NCI-H2171 treated with DMSO at 0.1 percent for 48 hours (cell line): ENCODE measurements around the gene CYP4F22.
"Not testable (repeated sequence)": the region's sequence is repeated elsewhere in the genome, so short reads cannot be mapped to it uniquely, and the experiment has no call there.

Experiments used
- DNase-seq: peaks from one replicate; lab custom pipeline; 2025; lab: John Stamatoyannopoulos, UW

CYP4F22 gene

GRCh38 chr19:15508035-15508710, at the start of gene CYP4F22:
Gene CYP4F22, plus strand, starts transcription at chr19:15508525. Its CDS starts 16,812 bp downstream, at chr19:15525337.
- no peak for DNase-seq

GRCh38 chr19:15461694-15462093, 46.6 kb upstream of the CYP4F22 start:
- DNase-seq = no peak

- DNase-seq = no peak
Measured at GRCh38 chr19:15463861-15464371, 44.4 kb upstream of the CYP4F22 start.

GRCh38 chr19:15464394-15465385, 43.6 kb upstream of the CYP4F22 start, which contains the start of gene RASAL3:
Gene RASAL3, minus strand, starts transcription at chr19:15464544. Its CDS starts 186 bp downstream, at chr19:15464358.
- no peak for DNase-seq

- DNase-seq = peak; percentile 48
Measured at GRCh38 chr19:15466851-15467733, 41.2 kb upstream of the CYP4F22 start.

- DNase-seq = no peak
Measured at GRCh38 chr19:15467734-15468214, 40.6 kb upstream of the CYP4F22 start.

- DNase-seq = no peak
Measured at GRCh38 chr19:15468675-15469512, 39.4 kb upstream of the CYP4F22 start.

GRCh38 chr19:15469513-15470297, 38.6 kb upstream of the CYP4F22 start:
- DNase-seq = no peak

GRCh38 chr19:15471639-15472101, 36.7 kb upstream of the CYP4F22 start:
- no peak for DNase-seq

GRCh38 chr19:15473821-15474220, 34.5 kb upstream of the CYP4F22 start:
- DNase-seq = not testable (repeated sequence)

GRCh38 chr19:15475169-15475568, 33.2 kb upstream of the CYP4F22 start:
- no peak for DNase-seq

- DNase-seq = no peak
Measured at GRCh38 chr19:15475611-15476010, 32.7 kb upstream of the CYP4F22 start.

- DNase-seq = no peak
Measured at GRCh38 chr19:15476325-15476724, 32.0 kb upstream of the CYP4F22 start.

- DNase-seq = no peak
Measured at GRCh38 chr19:15479391-15480345, 28.7 kb upstream of the CYP4F22 start, which contains the start of gene PGLYRP2. Gene PGLYRP2, minus strand, starts transcription at chr19:15479501. Its CDS starts 130 bp downstream, at chr19:15479371.

- DNase-seq = not testable (repeated sequence)
Measured at GRCh38 chr19:15480996-15481395, 27.3 kb upstream of the CYP4F22 start.

- not testable (repeated sequence) for DNase-seq
Measured at GRCh38 chr19:15485768-15486167, 22.6 kb upstream of the CYP4F22 start.

GRCh38 chr19:15487038-15487437, 21.3 kb upstream of the CYP4F22 start:
- no peak for DNase-seq
